ENCODE results near the gene GOLGA7B.

Gene GOLGA7B

DNA sequence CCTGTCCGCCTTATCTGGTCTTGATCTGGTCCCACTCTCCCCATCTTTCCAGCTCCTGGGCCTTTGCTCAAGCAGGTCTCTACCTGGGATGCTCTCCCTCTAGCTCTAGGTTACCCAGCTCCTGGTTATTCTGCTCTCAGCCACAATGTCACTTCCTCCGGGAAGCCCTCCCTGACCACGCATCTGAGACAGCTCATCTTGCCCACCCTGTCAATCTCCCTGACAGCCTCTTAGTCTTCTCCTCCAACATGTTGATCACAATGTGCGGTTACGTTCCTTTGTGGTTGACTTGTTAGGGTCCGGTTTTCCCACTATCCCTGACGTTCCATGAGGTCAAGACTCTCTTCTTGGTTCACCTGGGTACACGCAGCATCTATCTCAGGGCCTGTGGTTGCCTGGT, 55.6 kb downstream of the GOLGA7B start:
- no peaks in the 10 kb centered on the region for H3K36me3 ChIP-seq (ENCODE audit: insufficient read depth, insufficient read length, low read length)
- H3K4me3 ChIP-seq (ENCODE audit: insufficient read length, low read depth): no peak overlapping the region
- no peaks in the 10 kb centered on the region for H3K4me1 ChIP-seq (ENCODE audit: insufficient read depth, insufficient read length)
- H3K9me3 ChIP-seq (ENCODE audit: insufficient read depth, low read length): no peaks in the 10 kb centered on the region
- no peak for DNase-seq (ENCODE audit: low read depth, low spot score)
- no peak overlapping the region for H3K9ac ChIP-seq (ENCODE audit: insufficient read length, low read depth)
- TF ChIP-seq SUZ12 (IDR thresholded peaks at IDR 0.05; ENCODE audit: extremely low read depth, insufficient read depth, insufficient read length) (no peak), YY1 (IDR thresholded peaks at IDR 0.05; ENCODE audit: insufficient read depth, insufficient read length) (no peak)
- H3K27me3 ChIP-seq (ENCODE audit: insufficient read depth, insufficient read length): no peaks in the 10 kb centered on the region

DNA sequence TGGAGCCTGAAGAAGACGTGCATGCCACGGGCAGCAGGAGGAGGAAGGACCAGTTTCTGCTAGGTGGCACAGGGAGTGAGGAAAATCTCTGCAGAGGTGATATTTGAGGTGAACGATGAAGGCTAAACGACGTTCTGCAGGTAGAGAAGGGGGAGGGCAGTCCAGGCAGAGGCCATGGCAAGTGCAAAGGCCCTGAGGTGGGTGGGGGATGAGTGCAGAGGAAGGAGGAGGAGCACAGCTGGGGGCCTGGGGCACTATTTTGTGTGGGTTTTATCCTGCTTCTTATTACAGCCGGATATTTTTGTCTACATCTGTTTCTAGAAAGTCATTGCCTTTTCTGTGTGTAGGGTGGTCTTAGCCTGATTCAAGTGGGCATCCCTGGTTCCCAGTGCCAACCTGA, 57.6 kb downstream of the GOLGA7B start:
- Histone ChIP-seq H3K4me3 (ENCODE audit: insufficient read length, low read depth) (no peak overlapping the region), H3K27me3 (ENCODE audit: insufficient read depth, insufficient read length) (no peaks in the 10 kb centered on the region), H3K9ac (ENCODE audit: insufficient read length, low read depth) (no peak overlapping the region), H3K9me3 (ENCODE audit: insufficient read depth, low read length) (no peaks in the 10 kb centered on the region), H3K4me1 (ENCODE audit: insufficient read depth, insufficient read length) (peaks cover 2% of the 10 kb centered on the region), H3K36me3 (ENCODE audit: insufficient read depth, insufficient read length, low read length) (no peaks in the 10 kb centered on the region)
- TF ChIP-seq YY1 (IDR thresholded peaks at IDR 0.05; ENCODE audit: insufficient read depth, insufficient read length) (no peak), ZNF274 (IDR thresholded peaks at IDR 0.05; ENCODE audit: low read depth, low read length) (no peak), SUZ12 (IDR thresholded peaks at IDR 0.05; ENCODE audit: extremely low read depth, insufficient read depth, insufficient read length) (no peak)
- no peak for DNase-seq (ENCODE audit: low read depth, low spot score)

GRCh38 chr10:97907830-97908229, 58.2 kb downstream of the GOLGA7B start:
- Histone ChIP-seq H3K9ac (ENCODE audit: insufficient read length, low read depth) (no peak overlapping the region), H3K4me1 (ENCODE audit: insufficient read depth, insufficient read length) (peaks cover 2% of the 10 kb centered on the region), H3K27me3 (ENCODE audit: insufficient read depth, insufficient read length) (no peaks in the 10 kb centered on the region), H3K9me3 (ENCODE audit: insufficient read depth, low read length) (no peaks in the 10 kb centered on the region), H3K36me3 (ENCODE audit: insufficient read depth, insufficient read length, low read length) (no peaks in the 10 kb centered on the region), H3K4me3 (ENCODE audit: insufficient read length, low read depth) (no peak overlapping the region)
- TF ChIP-seq SUZ12 (IDR thresholded peaks at IDR 0.05; ENCODE audit: extremely low read depth, insufficient read depth, insufficient read length): no peak
- no peak for TF ChIP-seq ZNF274 (IDR thresholded peaks at IDR 0.05; ENCODE audit: low read depth, low read length)
- TF ChIP-seq YY1 (IDR thresholded peaks at IDR 0.05; ENCODE audit: insufficient read depth, insufficient read length): no peak
- DNase-seq (ENCODE audit: low read depth, low spot score): no peak

GRCh38 chr10:97910661-97911060, 61.0 kb downstream of the GOLGA7B start:
- Histone ChIP-seq H3K4me1 (ENCODE audit: insufficient read depth, insufficient read length) (peaks cover 8% of the 10 kb centered on the region), H3K9me3 (ENCODE audit: insufficient read depth, low read length) (no peaks in the 10 kb centered on the region), H3K9ac (ENCODE audit: insufficient read length, low read depth) (no peak overlapping the region), H3K4me3 (ENCODE audit: insufficient read length, low read depth) (no peak overlapping the region), H3K36me3 (ENCODE audit: insufficient read depth, insufficient read length, low read length) (no peaks in the 10 kb centered on the region), H3K27me3 (ENCODE audit: insufficient read depth, insufficient read length) (peaks cover 5% of the 10 kb centered on the region)
- TF ChIP-seq YY1 (IDR thresholded peaks at IDR 0.05; ENCODE audit: insufficient read depth, insufficient read length) (no peak), ZNF274 (IDR thresholded peaks at IDR 0.05; ENCODE audit: low read depth, low read length) (no peak), SUZ12 (IDR thresholded peaks at IDR 0.05; ENCODE audit: extremely low read depth, insufficient read depth, insufficient read length) (no peak)
- no peak for DNase-seq (ENCODE audit: low read depth, low spot score)

DNA sequence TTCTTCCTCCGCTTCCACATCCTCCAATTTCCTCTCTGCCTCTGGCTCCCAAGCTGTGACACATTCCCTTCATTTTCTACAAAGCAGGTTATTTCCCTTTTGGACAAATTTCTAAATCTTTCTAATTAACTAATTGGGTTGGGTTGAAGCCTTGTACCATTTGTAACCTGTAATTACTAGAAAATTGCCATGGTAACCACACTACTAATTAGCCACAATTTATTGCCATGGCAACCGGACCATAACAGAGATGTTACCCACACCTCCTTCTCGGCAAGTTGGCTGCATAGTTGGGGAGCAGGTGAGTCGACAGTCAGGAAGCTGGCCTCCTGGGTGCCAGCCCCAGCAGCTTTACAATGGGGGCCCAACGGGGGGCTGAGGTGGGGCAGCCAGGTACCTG, 61.6 kb downstream of the GOLGA7B start:
- H3K27me3 ChIP-seq (ENCODE audit: insufficient read depth, insufficient read length): peaks cover 5% of the 10 kb centered on the region
- DNase-seq (ENCODE audit: low read depth, low spot score): no peak
- peaks cover 8% of the 10 kb centered on the region for H3K4me1 ChIP-seq (ENCODE audit: insufficient read depth, insufficient read length)
- H3K9me3 ChIP-seq (ENCODE audit: insufficient read depth, low read length): no peaks in the 10 kb centered on the region
- H3K9ac ChIP-seq (ENCODE audit: insufficient read length, low read depth): no peak overlapping the region
- H3K4me3 ChIP-seq (ENCODE audit: insufficient read length, low read depth): no peak overlapping the region
- no peaks in the 10 kb centered on the region for H3K36me3 ChIP-seq (ENCODE audit: insufficient read depth, insufficient read length, low read length)
- TF ChIP-seq YY1 (IDR thresholded peaks at IDR 0.05; ENCODE audit: insufficient read depth, insufficient read length): no peak
- TF ChIP-seq SUZ12 (IDR thresholded peaks at IDR 0.05; ENCODE audit: extremely low read depth, insufficient read depth, insufficient read length): no peak
- no peak for TF ChIP-seq ZNF274 (IDR thresholded peaks at IDR 0.05; ENCODE audit: low read depth, low read length)

GRCh38 chr10:97913193-97913592, 63.5 kb downstream of the GOLGA7B start:
- DNase-seq (ENCODE audit: low read depth, low spot score): no peak
- no peak overlapping the region for H3K9ac ChIP-seq (ENCODE audit: insufficient read length, low read depth)
- H3K9me3 ChIP-seq (ENCODE audit: insufficient read depth, low read length): no peaks in the 10 kb centered on the region
- peaks cover 8% of the 10 kb centered on the region for H3K4me1 ChIP-seq (ENCODE audit: insufficient read depth, insufficient read length)
- H3K4me3 ChIP-seq (ENCODE audit: insufficient read length, low read depth): no peak overlapping the region
- no peaks in the 10 kb centered on the region for H3K36me3 ChIP-seq (ENCODE audit: insufficient read depth, insufficient read length, low read length)
- no peak for TF ChIP-seq SUZ12 (IDR thresholded peaks at IDR 0.05; ENCODE audit: extremely low read depth, insufficient read depth, insufficient read length)
- peaks cover 5% of the 10 kb centered on the region for H3K27me3 ChIP-seq (ENCODE audit: insufficient read depth, insufficient read length)

GRCh38 chr10:97913614-97914013, 64.0 kb downstream of the GOLGA7B start:
- Histone ChIP-seq H3K4me1 (ENCODE audit: insufficient read depth, insufficient read length) (peaks cover 8% of the 10 kb centered on the region), H3K36me3 (ENCODE audit: insufficient read depth, insufficient read length, low read length) (no peaks in the 10 kb centered on the region), H3K4me3 (ENCODE audit: insufficient read length, low read depth) (no peak overlapping the region), H3K9ac (ENCODE audit: insufficient read length, low read depth) (no peak overlapping the region), H3K9me3 (ENCODE audit: insufficient read depth, low read length) (no peaks in the 10 kb centered on the region), H3K27me3 (ENCODE audit: insufficient read depth, insufficient read length) (peaks cover 5% of the 10 kb centered on the region)
- no peak for TF ChIP-seq SUZ12 (IDR thresholded peaks at IDR 0.05; ENCODE audit: extremely low read depth, insufficient read depth, insufficient read length)
- no peak for TF ChIP-seq YY1 (IDR thresholded peaks at IDR 0.05; ENCODE audit: insufficient read depth, insufficient read length)
- TF ChIP-seq ZNF274 (IDR thresholded peaks at IDR 0.05; ENCODE audit: low read depth, low read length): no peak
- DNase-seq (ENCODE audit: low read depth, low spot score): no peak

All from NT2/D1 (cell line).